Parathyroid adenoma (tissue), 2 donors: Measurements from ENCODE around the gene TRAF3.

Experiments used
- H2AFZ ChIP-seq: fragments of 300-600 bp; sonication (generic); one replicate; pipeline ENCODE4 v1.7.0; 2017; ENCODE audit warnings: antibody characterized with exemption, mild to moderate bottlenecking
- H3K27ac ChIP-seq: fragments of 300-600 bp; sonication (generic); one replicate; pipeline ENCODE4 v1.7.0; 2017
- H3K27me3 ChIP-seq: fragments of 300-600 bp; sonication (generic); one replicate; pipeline ENCODE4 v1.7.0; 2017; ENCODE audit warnings: low read length; ENCODE audit not compliant: control insufficient read depth, insufficient read depth
- H3K36me3 ChIP-seq: fragments of 300-600 bp; sonication (generic); one replicate; pipeline ENCODE4 v1.7.0; 2017; ENCODE audit warnings: low read length; ENCODE audit not compliant: control insufficient read depth, insufficient read depth
- H3K4me1 ChIP-seq: fragments of 300-600 bp; sonication (generic); one replicate; pipeline ENCODE4 v1.7.0; 2017; ENCODE audit warnings: control low read depth
- H3K4me2 ChIP-seq: fragments of 300-600 bp; sonication (generic); one replicate; pipeline ENCODE4 v1.7.0; 2017; ENCODE audit warnings: low read length
- H3K4me3 ChIP-seq: fragments of 300-600 bp; sonication (generic); one replicate; pipeline ENCODE4 v1.7.0; 2017; ENCODE audit warnings: low read depth, low read length
- H3K79me2 ChIP-seq: fragments of 300-600 bp; sonication (generic); one replicate; pipeline ENCODE4 v1.7.0; 2017; ENCODE audit warnings: control low read depth
- H3K9ac ChIP-seq: fragments of 300-600 bp; sonication (generic); one replicate; pipeline ENCODE4 v1.7.0; 2017; ENCODE audit warnings: mild to moderate bottlenecking
- H3K9me3 ChIP-seq: fragments of 300-600 bp; sonication (generic); one replicate; pipeline ENCODE4 v1.7.0; 2017; ENCODE audit warnings: low read length; ENCODE audit not compliant: control insufficient read depth
- CTCF ChIP-seq: fragments of 300-600 bp; sonication (generic); IDR thresholded peaks from one replicate; pipeline ENCODE4 v1.7.0; 2017; ENCODE audit warnings: antibody characterized with exemption, mild to moderate bottlenecking
- donor health status: primary hyperparathyroidism.

The TRAF3 gene

GRCh38 chr14:102779574-102780315 lies 2.5 kb downstream of the TRAF3 start:
- Histone ChIP-seq H3K9ac (no peak overlapping the region), H3K79me2 (peaks cover 42% of the 10 kb centered on the region), H3K4me1 (no peaks in the 10 kb centered on the region), H3K9me3 (no peaks in the 10 kb centered on the region), H2AFZ (no peak overlapping the region), H3K4me3 (no peak overlapping the region), H3K36me3 (no peaks in the 10 kb centered on the region), H3K27me3 (no peaks in the 10 kb centered on the region), H3K27ac (no peak overlapping the region), H3K4me2 (no peak overlapping the region)
- TF ChIP-seq CTCF: no peak

GRCh38 chr14:102781063-102781462 lies 3.8 kb downstream of the TRAF3 start:
- no peak overlapping the region for H3K4me3 ChIP-seq
- no peaks in the 10 kb centered on the region for H3K4me1 ChIP-seq
- H3K9ac ChIP-seq: no peak overlapping the region
- H3K27me3 ChIP-seq: no peaks in the 10 kb centered on the region
- H3K4me2 ChIP-seq: no peak overlapping the region
- no peak for TF ChIP-seq CTCF
- H3K79me2 ChIP-seq: peaks cover 54% of the 10 kb centered on the region
- H3K27ac ChIP-seq: no peak overlapping the region
- H3K36me3 ChIP-seq: no peaks in the 10 kb centered on the region
- H3K9me3 ChIP-seq: no peaks in the 10 kb centered on the region
- no peak overlapping the region for H2AFZ ChIP-seq

GRCh38 chr14:102782974-102783373 lies 5.7 kb downstream of the TRAF3 start:
- no peak overlapping the region for H2AFZ ChIP-seq
- H3K4me1 ChIP-seq: no peaks in the 10 kb centered on the region
- H3K36me3 ChIP-seq: no peaks in the 10 kb centered on the region
- no peak overlapping the region for H3K4me2 ChIP-seq
- no peaks in the 10 kb centered on the region for H3K9me3 ChIP-seq
- H3K9ac ChIP-seq: no peak overlapping the region
- H3K4me3 ChIP-seq: no peak overlapping the region
- no peak for TF ChIP-seq CTCF
- no peak overlapping the region for H3K27ac ChIP-seq
- H3K79me2 ChIP-seq: peaks cover 68% of the 10 kb centered on the region
- H3K27me3 ChIP-seq: no peaks in the 10 kb centered on the region

GRCh38 chr14:102784892-102785594 lies 7.8 kb downstream of the TRAF3 start:
- H3K9me3 ChIP-seq: no peaks in the 10 kb centered on the region
- no peak overlapping the region for H3K4me3 ChIP-seq
- H2AFZ ChIP-seq: no peak overlapping the region
- H3K27ac ChIP-seq: no peak overlapping the region
- no peaks in the 10 kb centered on the region for H3K4me1 ChIP-seq
- no peak overlapping the region for H3K9ac ChIP-seq
- no peaks in the 10 kb centered on the region for H3K36me3 ChIP-seq
- no peak for TF ChIP-seq CTCF
- peaks cover 75% of the 10 kb centered on the region for H3K79me2 ChIP-seq
- H3K4me2 ChIP-seq: no peak overlapping the region
- no peaks in the 10 kb centered on the region for H3K27me3 ChIP-seq
